ENCODE data around the gene SKAP1. TPM values are rescaled to one million over a fixed set of nuclear protein-coding genes. Genes with fewer than 3 reads are reported as not detected.
"Not testable (repeated sequence)": the region's sequence is repeated elsewhere in the genome, so short reads cannot be mapped to it uniquely, and the experiment has no call there.

SKAP1 gene
- polyA plus RNA-seq, 10 donors, result 0.34 to 5.4 (median 0.46) TPM; not detected in 2

DNA sequence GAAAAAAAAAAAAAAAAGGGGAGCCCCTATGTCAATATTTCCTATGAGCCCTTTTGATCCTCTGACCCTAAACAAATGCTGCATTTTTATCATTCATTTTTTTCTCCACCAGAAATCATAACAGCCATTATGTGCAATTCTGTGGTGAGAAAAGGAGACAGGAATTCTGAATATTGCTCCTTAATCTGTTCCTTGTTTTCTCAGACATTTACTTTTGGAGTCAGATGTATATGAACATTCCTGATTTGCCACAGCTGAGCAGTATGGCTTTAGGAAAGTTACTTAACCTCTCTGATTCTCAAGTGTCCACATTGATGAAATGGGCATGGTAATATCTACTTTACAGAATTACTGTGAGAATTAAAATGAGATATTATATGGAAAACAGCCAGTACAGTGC, 144.4 kb downstream of the SKAP1 start:
- DNase-seq, result no peak

- no peak for DNase-seq
Measured at GRCh38 chr17:48283907-48284306, 146.1 kb downstream of the SKAP1 start.

DNA sequence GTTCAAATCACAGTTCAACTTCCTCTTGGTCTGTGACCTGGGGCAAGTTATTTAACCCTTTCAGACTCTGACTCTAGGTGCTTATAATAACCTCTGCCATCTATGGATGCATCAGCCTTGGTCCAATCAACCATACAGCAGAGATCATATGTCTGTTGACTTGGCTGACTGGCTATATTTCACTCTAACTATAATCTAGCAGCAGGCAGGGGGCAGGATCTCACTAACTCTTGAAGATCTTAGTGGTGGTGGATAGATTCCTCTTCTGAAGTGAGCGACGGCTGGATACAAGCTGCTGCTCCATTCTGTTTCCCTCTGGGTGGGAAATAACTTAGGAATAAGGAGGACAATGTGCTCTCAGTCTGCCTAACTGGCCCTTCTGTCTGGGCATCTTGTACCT, 146.6 kb downstream of the SKAP1 start:
- no peak for DNase-seq

GRCh38 chr17:48282303-48282702, 147.7 kb downstream of the SKAP1 start:
- DNase-seq, result no peak

DNA sequence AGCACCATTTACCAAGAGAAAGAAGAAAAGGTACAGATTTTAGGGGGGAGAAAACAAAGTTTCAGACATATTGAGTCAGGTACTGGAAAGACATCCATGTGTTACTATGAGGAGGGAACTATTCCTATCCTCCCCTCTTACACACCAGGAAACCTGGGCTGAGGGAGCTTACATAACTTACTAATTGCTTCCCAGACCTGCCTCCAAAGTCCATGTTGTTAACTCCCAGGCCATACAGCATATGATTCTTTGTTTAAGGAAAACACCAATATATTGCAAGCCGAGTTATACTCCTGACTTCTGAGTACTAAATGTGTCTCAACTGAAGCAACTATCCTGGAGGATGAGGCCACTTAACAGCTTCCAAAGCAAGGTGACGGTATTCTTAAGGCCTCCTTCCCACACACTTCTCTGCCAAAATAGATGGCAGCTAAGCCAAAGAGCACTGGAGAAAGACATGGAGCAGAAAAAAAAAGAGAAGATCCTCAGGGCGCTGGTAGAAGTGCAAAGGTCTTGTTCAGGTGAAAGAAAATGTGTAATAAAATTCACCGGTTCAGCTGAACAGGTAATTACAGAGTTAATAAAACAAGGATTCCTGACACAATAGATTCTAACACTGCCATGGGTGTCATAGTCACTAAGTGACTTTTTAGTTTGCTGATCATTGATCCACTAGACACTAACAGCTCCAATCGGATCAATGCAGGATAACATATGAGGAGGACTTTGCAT, 151.1 kb downstream of the SKAP1 start:
- DNase-seq, result no peak

DNA sequence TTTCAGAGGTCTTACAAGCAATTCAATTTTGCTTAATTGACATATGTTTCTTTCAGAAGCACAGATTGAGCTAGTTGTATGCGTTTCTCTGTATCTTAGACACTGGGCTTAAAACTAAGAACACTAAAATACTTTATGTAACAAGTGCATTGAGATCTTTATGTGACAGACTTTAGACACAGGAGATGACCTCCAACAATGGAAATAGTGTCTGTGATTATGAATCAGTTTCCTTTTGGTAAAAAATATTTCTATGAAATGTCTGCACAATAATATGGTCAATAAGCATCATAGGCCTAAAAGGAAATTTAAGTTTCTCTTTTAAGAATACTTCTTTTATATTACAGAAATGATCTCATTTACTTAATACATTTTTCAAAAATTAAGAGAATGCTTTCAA, 153.2 kb downstream of the SKAP1 start:
- no peak for DNase-seq

DNA sequence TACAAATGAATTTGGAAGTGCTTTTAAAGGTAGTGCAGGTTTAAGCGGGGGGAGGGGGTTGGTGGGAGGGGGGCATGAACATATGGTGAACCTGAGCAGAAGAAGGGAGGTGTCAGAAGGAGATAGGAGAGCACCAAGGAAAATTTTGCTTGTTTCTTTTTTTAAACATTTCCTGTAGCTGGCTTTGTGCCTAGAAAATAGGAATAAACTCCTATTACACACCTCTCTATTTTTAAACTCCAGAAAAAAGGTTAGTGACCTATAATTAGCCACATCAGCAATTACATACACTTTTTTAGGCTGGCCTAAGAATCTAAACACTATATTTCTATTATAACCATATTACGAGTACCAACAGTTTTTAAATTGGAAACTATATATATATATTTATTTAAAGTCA, 159.1 kb downstream of the SKAP1 start:
- no peak for DNase-seq

DNA sequence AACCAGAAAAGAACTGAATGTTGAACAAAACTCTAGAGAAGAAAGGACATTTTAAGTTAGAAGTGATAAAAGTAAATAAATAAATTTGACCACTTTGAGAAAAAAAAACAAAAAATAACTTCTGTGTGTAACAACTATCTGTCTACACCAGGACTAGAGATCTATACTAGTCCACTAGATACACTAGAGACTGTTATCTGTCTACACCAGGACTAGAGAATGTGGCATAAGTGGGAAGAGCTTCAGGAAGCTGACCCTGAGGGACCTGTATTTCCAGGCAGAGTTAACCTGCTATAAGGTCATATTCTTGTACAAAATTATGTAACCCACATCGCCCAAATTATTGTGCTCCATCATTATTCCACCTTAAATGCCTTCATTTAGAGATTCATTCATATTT, 160.8 kb downstream of the SKAP1 start:
- no peak for DNase-seq

GRCh38 chr17:48263731-48264035, 166.3 kb downstream of the SKAP1 start:
- no peak for DNase-seq

GRCh38 chr17:48262982-48263730, 166.9 kb downstream of the SKAP1 start:
- DNase-seq, result no peak

GRCh38 chr17:48261297-48261880, 168.6 kb downstream of the SKAP1 start:
- no peak for DNase-seq

GRCh38 chr17:48259694-48260291, 170.2 kb downstream of the SKAP1 start:
- no peak for DNase-seq

- DNase-seq, result no peak
Measured at GRCh38 chr17:48258331-48258730, 171.7 kb downstream of the SKAP1 start.

GRCh38 chr17:48255759-48256158, 174.3 kb downstream of the SKAP1 start:
- DNase-seq, result no peak

GRCh38 chr17:48254896-48255295, 175.1 kb downstream of the SKAP1 start:
- no peak for DNase-seq

DNA sequence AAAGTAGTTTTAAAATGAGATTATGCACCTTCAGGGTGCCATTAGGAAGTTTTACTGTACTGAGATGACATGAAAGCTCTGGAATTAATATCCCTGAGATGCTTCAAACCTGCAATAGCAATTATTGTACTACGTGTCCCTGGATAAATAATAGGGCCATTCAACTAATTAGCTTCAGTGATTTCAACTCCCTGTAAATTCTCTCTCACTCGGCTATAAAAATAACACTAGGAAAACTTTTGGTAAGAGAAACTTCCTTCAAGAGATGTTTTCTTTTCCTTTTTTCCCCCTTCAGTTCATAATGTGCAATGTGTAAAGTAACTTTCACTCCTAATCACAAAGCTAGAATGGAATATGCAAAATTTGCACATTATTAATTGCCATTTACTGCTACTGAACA, 176.0 kb downstream of the SKAP1 start:
- no peak for DNase-seq

DNA sequence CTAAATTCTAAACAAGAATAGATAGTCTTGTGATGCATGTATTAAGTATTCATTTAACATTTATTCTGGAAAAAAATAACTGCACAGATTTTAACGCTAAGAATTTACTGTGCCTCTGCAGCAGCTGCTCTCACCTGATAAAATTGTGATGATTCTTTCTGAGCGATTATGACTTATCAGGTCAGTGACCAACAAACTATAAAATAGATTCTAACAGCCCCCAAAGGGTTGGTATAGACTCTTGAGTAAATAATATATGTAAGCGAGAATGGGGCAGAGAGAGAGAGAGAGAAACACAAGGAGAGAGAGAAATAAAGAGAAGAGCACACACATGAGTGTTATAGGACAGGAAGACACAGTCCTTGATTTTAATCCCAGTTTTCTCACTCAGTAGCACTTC, 178.1 kb downstream of the SKAP1 start:
- no peak for DNase-seq

DNA sequence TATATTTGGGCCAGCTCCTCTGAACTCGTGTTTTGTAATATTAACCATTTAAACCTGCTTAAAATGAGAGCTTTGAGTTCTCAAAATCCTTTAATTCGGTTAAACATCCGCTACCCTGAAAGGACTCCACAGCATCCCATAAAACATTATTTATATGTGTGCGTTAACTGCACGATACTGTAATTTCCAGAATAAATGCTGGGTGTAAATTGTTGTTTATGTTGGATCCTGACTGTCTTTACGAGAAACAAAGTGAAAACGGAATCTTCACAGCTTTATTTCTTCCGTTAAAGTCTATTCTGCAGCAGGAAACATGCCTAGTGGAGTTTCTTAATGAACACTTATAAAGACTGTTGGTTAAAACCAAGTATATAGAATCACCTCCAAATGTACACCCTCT, 179.1 kb downstream of the SKAP1 start:
- no peak for DNase-seq

GRCh38 chr17:48250059-48250458, 180.0 kb downstream of the SKAP1 start:
- DNase-seq, result not testable (repeated sequence)

DNA sequence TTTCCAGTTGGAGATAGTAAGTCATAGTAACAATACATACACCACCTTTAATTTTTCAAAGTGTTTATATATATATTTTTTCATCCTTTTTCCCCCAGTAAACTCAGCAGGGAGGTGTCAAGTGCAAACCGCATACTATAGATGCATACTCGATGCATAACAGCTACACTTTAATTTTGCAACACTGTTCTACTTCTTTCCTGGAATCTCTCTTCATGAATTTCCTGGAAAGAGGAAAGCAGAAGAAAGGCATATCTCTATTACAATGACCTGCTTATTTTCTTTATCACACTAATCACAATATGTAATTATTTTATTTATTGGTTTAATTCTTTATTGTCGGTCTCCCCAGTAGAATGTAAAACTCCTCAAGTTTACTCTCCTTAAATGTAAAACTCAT, 182.4 kb downstream of the SKAP1 start:
- DNase-seq, result no peak

GRCh38 chr17:48247038-48247437, 183.0 kb downstream of the SKAP1 start:
- no peak for DNase-seq

GRCh38 chr17:48246612-48247011, 183.4 kb downstream of the SKAP1 start:
- DNase-seq, result no peak

DNA sequence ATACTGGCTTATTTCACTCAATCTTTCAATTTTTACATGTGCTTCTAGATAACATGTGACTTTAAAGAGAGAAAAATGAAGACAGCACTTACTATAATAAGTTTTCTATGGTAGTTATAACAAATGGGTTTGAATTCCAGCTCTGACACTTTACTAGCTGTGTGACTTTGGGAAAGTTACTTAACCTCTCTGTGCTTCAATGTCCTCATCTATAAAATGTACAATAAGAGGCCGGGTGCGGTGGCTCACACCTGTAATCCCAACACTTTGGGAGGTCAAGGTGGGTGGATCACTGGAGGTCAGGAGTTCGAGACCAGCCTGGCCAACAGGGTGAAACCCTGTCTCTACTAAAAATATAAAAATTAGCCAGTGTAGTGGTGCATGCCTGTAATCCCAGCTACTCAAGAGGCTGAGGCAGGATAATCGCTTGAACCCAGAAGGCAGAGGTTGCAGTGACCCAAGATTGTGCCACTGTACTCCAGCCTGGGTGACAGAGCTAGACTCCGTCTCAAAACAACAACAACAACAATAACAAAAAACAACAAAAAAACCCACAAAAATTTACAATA, 184.5 kb downstream of the SKAP1 start:
- not testable (repeated sequence) for DNase-seq

All from muscle of back (tissue), 11 donors.